NT2/D1 (cell line): ENCODE data around the gene RORC.

ENCODE experiments used
- DNase-seq: peaks from one replicate; pipeline ENCODE4 v3.0.0-alpha.2; 2011; ENCODE audit warnings: low read depth, low spot score
- H3K27me3 ChIP-seq: 2 replicates; pipeline ENCODE4 v1.6.0; 2011; ENCODE audit warnings: mild to moderate bottlenecking; ENCODE audit not compliant: insufficient read length, insufficient read depth
- H3K36me3 ChIP-seq: 2 replicates; pipeline ENCODE4 v1.6.1; 2011; ENCODE audit warnings: mild to moderate bottlenecking, low read length, mixed read lengths; ENCODE audit not compliant: insufficient read depth, insufficient read length
- H3K4me1 ChIP-seq: 2 replicates; pipeline ENCODE4 v1.5.1; 2011; ENCODE audit not compliant: insufficient read depth, insufficient read length
- H3K4me3 ChIP-seq: 2 replicates; pipeline ENCODE4 v1.5.1; 2011; ENCODE audit warnings: low read depth; ENCODE audit not compliant: insufficient read length
- H3K9ac ChIP-seq: 2 replicates; pipeline ENCODE4 v1.6.0; 2011; ENCODE audit warnings: low read depth; ENCODE audit not compliant: insufficient read length
- H3K9me3 ChIP-seq: 2 replicates; pipeline ENCODE4 v1.5.1; 2011; ENCODE audit warnings: mild to moderate bottlenecking, low read length; ENCODE audit not compliant: insufficient read depth
- SUZ12 ChIP-seq: IDR thresholded peaks from 2 replicates; pipeline ENCODE4 v1.6.1; 2011; ENCODE audit not compliant: insufficient read length, insufficient read depth; ENCODE audit errors: extremely low read depth
- YY1 ChIP-seq: IDR thresholded peaks from 2 replicates; pipeline ENCODE4 v1.6.1; 2011; ENCODE audit not compliant: insufficient read length, insufficient read depth
- ZNF274 ChIP-seq: IDR thresholded peaks from 2 replicates; pipeline ENCODE4 v1.6.1; 2011; ENCODE audit warnings: mild to moderate bottlenecking, low read depth, low read length

The RORC gene

DNA sequence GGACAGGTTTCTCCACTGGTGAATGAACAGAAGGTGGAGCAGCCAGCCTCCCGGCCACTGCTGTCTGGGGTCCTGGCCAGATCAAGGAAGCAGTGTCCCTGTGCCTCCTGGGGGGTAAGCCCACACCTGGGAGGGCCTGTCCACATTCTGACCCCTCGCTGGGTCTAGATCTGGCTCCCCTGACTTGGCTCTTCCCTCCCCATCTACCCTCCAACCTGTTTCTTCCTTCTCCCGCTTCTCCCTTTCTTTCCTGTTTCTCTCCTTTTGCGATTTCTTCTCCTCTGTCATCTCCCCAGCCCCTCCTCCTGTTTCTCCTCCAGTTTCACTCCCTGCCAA lies 378 bp downstream of the RORC start:
- Histone ChIP-seq H3K4me1 (peaks cover 44% of the 10 kb centered on the region), H3K4me3 (no peak overlapping the region), H3K36me3 (no peaks in the 10 kb centered on the region), H3K27me3 (no peaks in the 10 kb centered on the region), H3K9ac (peak overlapping the region; percentile 14), H3K9me3 (no peaks in the 10 kb centered on the region)
- TF ChIP-seq YY1 = no peak
- TF ChIP-seq ZNF274 = no peak
- no peak for TF ChIP-seq SUZ12
- no peak for DNase-seq

GRCh38 chr1:151830055-151830454 lies 1.5 kb downstream of the RORC start:
- no peaks in the 10 kb centered on the region for H3K36me3 ChIP-seq
- H3K4me1 ChIP-seq = peaks cover 53% of the 10 kb centered on the region
- H3K4me3 ChIP-seq = no peak overlapping the region
- H3K9me3 ChIP-seq = no peaks in the 10 kb centered on the region
- no peak for DNase-seq
- H3K9ac ChIP-seq = no peak overlapping the region
- H3K27me3 ChIP-seq = no peaks in the 10 kb centered on the region
- no peak for TF ChIP-seq YY1
- TF ChIP-seq SUZ12 = no peak
- TF ChIP-seq ZNF274 = no peak

DNA sequence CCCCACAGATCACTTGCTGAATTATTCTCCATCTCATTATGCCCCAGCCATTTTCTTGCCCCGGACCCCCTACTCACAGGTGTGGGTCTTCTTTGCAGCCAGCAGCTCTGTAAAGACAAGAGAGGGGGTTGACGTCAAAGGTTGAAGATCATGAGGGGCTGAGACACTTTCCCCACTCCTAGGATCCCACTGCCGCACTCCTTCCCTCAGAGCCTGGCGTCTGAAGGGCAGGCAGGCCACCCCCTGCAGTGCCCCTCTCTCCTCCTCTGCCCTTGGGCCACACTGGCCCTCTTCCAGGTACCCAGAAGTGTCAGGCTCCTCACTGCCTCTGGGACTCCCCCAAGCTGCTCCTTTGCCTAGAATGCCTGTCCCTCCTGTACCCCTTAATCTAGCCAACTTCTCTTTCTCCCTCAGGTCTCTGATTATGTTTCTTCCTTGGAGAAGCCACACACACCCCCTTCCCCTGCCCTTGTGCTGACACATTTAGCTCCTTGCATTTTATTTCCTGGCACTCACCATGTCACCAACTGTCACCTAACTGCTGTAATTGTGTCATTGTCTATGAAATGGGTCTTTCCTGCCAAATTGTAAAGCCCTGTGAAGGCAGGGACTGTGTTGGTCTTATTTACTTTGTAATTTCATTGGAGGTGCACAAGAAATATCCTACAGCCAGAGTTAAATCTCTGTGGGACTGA lies 2.1 kb downstream of the RORC start:
- H3K9ac ChIP-seq = no peak overlapping the region
- H3K36me3 ChIP-seq = no peaks in the 10 kb centered on the region
- DNase-seq = no peak

GRCh38 chr1:151828921-151829320 lies 2.7 kb downstream of the RORC start:
- peaks cover 49% of the 10 kb centered on the region for H3K4me1 ChIP-seq
- no peaks in the 10 kb centered on the region for H3K36me3 ChIP-seq
- H3K9me3 ChIP-seq = no peaks in the 10 kb centered on the region
- H3K4me3 ChIP-seq = no peak overlapping the region
- TF ChIP-seq SUZ12 (no peak), ZNF274 (no peak), YY1 (no peak)
- DNase-seq = peak; percentile 77
- H3K27me3 ChIP-seq = no peaks in the 10 kb centered on the region
- H3K9ac ChIP-seq = no peak overlapping the region

More for the DNA sequence above, 2.1 kb downstream of the RORC start:
- TF ChIP-seq ZNF274 = no peak
- no peak for TF ChIP-seq SUZ12
- TF ChIP-seq YY1 = no peak
- Histone ChIP-seq H3K4me3 (no peak overlapping the region), H3K9me3 (no peaks in the 10 kb centered on the region), H3K4me1 (peaks cover 53% of the 10 kb centered on the region), H3K27me3 (no peaks in the 10 kb centered on the region)

GRCh38 chr1:151827853-151828252 lies 3.7 kb downstream of the RORC start:
- Histone ChIP-seq H3K4me1 (peaks cover 52% of the 10 kb centered on the region), H3K36me3 (no peaks in the 10 kb centered on the region), H3K27me3 (no peaks in the 10 kb centered on the region), H3K4me3 (no peak overlapping the region), H3K9me3 (no peaks in the 10 kb centered on the region), H3K9ac (peak overlapping the region; percentile 51)
- no peak for DNase-seq
- TF ChIP-seq YY1 (no peak), SUZ12 (no peak), ZNF274 (no peak)

- Histone ChIP-seq H3K36me3 (no peaks in the 10 kb centered on the region), H3K27me3 (no peaks in the 10 kb centered on the region), H3K4me3 (no peak overlapping the region), H3K9me3 (no peaks in the 10 kb centered on the region), H3K9ac (peak overlapping the region; percentile 58), H3K4me1 (peaks cover 49% of the 10 kb centered on the region)
- TF ChIP-seq ZNF274 (no peak), SUZ12 (no peak), YY1 (no peak)
- DNase-seq = no peak
Observed at GRCh38 chr1:151825751-151826660, 5.6 kb downstream of the RORC start.

DNA sequence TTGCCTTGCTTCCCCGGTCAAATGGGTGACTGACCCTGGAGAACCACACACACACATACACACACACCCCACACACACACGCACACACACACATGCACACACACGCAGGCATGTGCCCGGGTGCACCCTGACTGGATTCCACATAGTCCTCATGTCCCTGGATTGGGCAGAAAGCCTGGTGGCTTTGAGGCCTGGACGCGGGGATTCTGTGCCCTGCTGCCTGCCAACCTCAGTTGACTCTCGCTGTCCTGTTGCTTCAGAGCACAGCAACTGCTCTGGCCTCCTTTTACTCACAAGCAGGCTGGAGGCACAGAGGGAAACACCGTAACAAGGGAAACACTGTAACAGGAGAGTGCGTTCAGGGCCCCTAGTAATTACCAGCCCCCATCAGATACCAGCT lies 6.4 kb downstream of the RORC start:
- Histone ChIP-seq H3K4me3 (no peak overlapping the region), H3K27me3 (no peaks in the 10 kb centered on the region), H3K4me1 (peaks cover 45% of the 10 kb centered on the region), H3K9me3 (no peaks in the 10 kb centered on the region), H3K36me3 (no peaks in the 10 kb centered on the region), H3K9ac (no peak overlapping the region)
- DNase-seq = no peak
- TF ChIP-seq SUZ12 = no peak
